ENCODE data around the gene KCTD13.
"Not testable (repeated sequence)": the region's sequence is repeated elsewhere in the genome, so short reads cannot be mapped to it uniquely, and the experiment has no call there.

The KCTD13 gene

GRCh38 chr16:29906520-29907244 is 19.3 kb downstream of the KCTD13 start:
- DNase-seq (ENCODE audit: low read depth), result no peak

GRCh38 chr16:29905668-29906067 is 20.4 kb downstream of the KCTD13 start:
- no peak for DNase-seq (ENCODE audit: low read depth)

GRCh38 chr16:29904947-29905346 is 21.1 kb downstream of the KCTD13 start:
- no peak for DNase-seq (ENCODE audit: low read depth)

GRCh38 chr16:29903590-29903989 is 22.4 kb downstream of the KCTD13 start:
- no peak for DNase-seq (ENCODE audit: low read depth)

DNA sequence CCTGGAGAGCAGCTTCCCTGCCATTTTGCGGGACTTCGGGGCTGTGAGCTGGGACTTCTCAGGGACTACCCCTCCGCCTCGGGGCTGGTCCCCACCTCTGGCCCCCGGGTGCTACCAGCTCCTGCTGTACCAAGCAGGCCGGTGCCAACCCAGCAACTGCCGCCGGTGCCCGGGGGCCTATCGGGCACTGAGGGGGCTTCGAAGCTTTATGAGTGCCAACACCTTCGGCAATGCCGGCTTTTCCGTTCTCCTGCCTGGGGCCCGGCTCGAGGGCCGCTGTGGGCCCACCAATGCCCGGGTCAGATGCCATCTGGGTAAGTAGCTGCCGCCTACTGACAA is 24.4 kb downstream of the KCTD13 start:
- no peak for DNase-seq (ENCODE audit: low read depth)

GRCh38 chr16:29900888-29901606 is 25.0 kb downstream of the KCTD13 start:
- no peak for DNase-seq (ENCODE audit: low read depth)

DNA sequence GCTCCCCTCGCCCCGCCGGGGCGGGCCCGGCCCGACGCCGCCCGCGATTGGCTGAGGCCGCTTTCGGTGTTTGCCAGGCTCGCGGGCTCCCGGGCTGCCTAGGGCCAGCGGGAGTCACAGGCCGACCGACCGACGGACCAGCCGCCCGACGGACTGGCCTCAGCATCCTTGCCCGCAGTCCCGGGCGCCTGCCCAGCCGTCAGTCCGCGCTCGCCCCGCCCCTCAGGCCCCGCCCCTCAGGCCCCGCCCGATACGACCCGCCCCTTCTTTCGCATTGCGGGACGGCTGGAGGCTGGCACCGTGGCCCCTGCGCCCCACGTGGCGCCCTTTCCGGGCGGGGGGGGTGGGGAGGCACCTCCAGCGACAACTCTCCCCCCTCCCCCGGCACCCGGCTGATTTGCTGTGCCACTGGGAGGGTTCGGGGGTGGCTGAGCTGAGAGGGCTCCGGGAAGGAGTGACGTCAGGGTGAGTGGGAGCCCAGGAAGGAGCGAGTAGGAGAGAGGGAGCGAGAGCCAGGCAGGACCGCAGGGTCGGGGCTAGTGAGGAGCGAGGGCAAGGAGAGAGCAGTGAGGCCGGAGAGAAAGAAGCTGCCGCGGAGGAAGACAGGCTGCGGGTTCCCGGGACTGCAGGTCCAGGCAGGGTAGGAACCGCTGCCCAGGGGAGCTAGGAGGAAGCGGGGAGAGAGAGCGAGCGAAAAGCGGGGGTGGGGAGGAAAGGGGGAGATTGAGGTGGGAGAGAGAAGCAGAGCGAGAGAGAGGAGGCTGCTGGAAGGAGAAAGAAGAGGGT is 25.7 kb downstream of the KCTD13 start, which contains the start of gene ASPHD1:
Gene ASPHD1, plus strand, starts transcription at position 387 of the 786 bp plus-strand sequence. CDS start 484 bp downstream, outside the sequence.
- DNase-seq (ENCODE audit: low read depth), result peak; percentile 71

GRCh38 chr16:29899516-29900101 is 26.4 kb downstream of the KCTD13 start, which contains the start of gene SEZ6L2:
Gene SEZ6L2 (minus strand): TSS chr16:29899550. CDS start chr16:29899019, 531 bp downstream.
- peak; percentile 50 for DNase-seq (ENCODE audit: low read depth)

- DNase-seq (ENCODE audit: low read depth), result no peak
Measured at GRCh38 chr16:29898804-29899515, 27.1 kb downstream of the KCTD13 start.

DNA sequence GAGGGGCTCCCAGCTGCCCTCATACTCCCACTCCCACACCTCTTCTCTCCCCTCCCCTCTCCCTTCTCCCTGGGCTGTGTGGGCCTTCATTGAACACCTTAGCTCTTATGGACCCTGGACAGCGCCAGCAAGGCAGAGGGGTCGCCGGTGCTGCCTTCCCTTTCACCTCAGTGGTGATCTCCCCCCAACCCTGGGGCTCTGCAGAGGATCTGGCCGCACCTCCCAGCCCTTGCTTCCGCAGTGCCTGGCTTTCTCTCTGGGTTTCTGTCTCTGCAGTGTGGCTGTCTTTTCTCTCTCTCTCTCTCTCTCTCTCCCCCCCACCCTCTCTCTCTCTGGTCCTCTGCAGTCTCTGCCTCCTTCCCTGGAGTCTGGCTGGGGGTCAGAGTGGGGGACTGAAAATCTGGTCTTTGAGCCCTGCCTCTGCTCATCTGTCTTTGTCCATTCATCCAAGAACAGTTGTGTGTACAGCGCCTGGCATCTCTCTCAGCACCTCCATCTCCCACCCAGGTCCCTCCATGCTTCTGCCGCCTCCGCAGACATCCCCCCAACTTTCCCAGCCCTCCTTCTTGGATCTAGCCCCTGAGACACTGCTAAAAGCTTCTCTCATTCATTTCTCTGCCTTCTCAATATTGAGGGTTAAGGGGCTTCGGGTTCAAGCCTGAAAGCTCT is 27.8 kb downstream of the KCTD13 start:
- DNase-seq (ENCODE audit: low read depth), result no peak

GRCh38 chr16:29897333-29897732 is 28.7 kb downstream of the KCTD13 start:
- DNase-seq (ENCODE audit: low read depth), result no peak

- no peak for DNase-seq (ENCODE audit: low read depth)
Measured at GRCh38 chr16:29896841-29897240, 29.2 kb downstream of the KCTD13 start.

DNA sequence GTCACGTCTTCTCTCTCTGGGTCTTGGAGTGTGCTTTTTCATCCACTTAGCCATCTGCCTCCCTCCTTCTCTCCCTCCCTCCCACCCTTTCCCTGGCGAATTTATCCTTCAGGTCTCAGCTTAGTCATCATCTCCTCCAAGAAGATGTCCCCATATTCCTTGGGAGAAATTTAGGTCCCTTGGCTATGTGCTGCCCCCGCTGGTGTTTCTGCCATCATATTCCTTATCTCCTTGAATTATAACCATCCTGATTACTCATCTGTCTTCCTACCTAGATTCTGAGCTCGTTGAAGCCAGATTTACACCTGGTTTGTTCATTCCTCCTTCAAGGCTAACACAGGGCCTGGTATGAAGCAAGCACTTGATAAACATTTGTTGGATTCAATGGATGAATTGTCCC is 31.7 kb downstream of the KCTD13 start:
- DNase-seq (ENCODE audit: low read depth), result no peak

GRCh38 chr16:29893553-29893952 is 32.5 kb downstream of the KCTD13 start:
- no peak for DNase-seq (ENCODE audit: low read depth)

- DNase-seq (ENCODE audit: low read depth), result no peak
Measured at GRCh38 chr16:29892458-29892813, 33.6 kb downstream of the KCTD13 start.

DNA sequence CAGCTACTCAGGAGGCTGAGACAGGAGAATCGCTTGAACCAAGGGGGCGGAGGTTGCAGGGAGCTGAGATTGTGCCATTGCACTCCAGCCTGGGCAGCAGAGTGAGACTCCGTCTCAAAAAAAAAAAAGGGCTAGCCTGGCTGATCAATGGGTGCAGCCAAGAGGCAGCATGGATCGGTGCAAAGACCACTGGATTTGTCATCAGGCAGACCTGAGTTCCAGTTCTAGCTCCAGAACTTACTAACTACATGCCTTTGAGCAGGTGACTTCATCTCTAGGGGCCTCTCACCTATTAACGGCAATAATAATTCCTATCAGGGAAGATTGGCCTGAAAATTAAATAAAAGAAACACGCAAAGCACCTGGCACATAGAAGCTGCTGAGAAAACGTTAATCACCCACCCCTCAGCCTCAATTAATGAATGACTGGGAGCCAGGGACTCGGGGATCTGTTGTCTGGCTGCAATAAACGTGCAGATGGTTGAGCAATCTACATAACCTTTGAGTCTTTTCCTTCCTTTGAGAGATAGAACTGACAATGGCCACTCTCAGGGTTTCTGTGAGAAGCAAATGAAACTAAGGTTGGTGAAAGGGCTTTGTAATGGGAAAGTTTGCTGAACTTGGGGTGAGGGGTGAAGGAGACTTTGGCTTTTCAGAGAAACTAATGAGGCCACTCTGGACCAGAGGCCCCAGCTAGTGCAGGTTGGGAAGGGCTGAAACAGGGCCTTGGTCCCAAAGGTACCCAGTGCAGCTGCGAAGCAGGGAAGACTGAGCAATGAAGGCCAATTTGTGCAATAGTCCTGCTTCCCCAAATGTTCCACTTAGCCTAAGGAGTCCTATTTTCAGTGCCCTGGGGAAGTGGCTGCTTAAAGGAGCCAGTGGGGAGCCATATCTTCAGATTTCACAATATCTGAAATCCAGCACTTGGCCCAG is 34.2 kb downstream of the KCTD13 start:
- no peak for DNase-seq (ENCODE audit: low read depth)

- not testable (repeated sequence) for DNase-seq (ENCODE audit: low read depth)
Measured at GRCh38 chr16:29889372-29889771, 36.7 kb downstream of the KCTD13 start.

GRCh38 chr16:29883987-29884386 is 42.0 kb downstream of the KCTD13 start:
- no peak for DNase-seq (ENCODE audit: low read depth)

GRCh38 chr16:29881050-29881449 is 45.0 kb downstream of the KCTD13 start:
- no peak for DNase-seq (ENCODE audit: low read depth)

- DNase-seq (ENCODE audit: low read depth), result no peak
Measured at GRCh38 chr16:29878172-29878571, 47.9 kb downstream of the KCTD13 start.

Measured in stromal cell of bone marrow (primary cell).